Gastrocnemius medialis (tissue), 4 donors: ENCODE results near the gene ARG2. TPM values are rescaled to one million over a fixed set of nuclear protein-coding genes. Genes with fewer than 3 reads are reported as not detected.

ENCODE experiments used
- ATAC-seq, 2 donors: fragments of 150-250 bp; one replicate each; pipeline ENCODE4 v1.9.1; 2016
- DNase-seq, 2 donors: peaks; one replicate each; pipeline ENCODE4 v3.0.0-alpha.2; 2019
- H3K27ac ChIP-seq, 4 donors: fragments of 200-600 bp; sonication (generic); 1 replicate in 1 of 4; 2 replicates in 3 of 4; pipeline ENCODE4 v1.5.1; 2016 to 2018; ENCODE audit warnings: mild to moderate bottlenecking in 2 of 4, moderate library complexity in 1 of 4
- H3K27me3 ChIP-seq, 3 donors: fragments of 200-600 bp; sonication (generic) in 2 of 3; 1 replicate in 1 of 3; 2 replicates in 2 of 3; pipeline versions ENCODE4 v1.5.1 to v1.6.0; 2016 to 2019; ENCODE audit warnings: mild to moderate bottlenecking in 1 of 3, moderate library complexity in 1 of 3
- H3K36me3 ChIP-seq, 2 donors: fragments of 200-600 bp; sonication (generic) in 1 of 2; one replicate each; pipeline ENCODE4 v1.5.1; 2017 to 2018
- H3K4me1 ChIP-seq, 2 donors: fragments of 200-600 bp; sonication (generic) in 1 of 2; one replicate each; pipeline ENCODE4 v1.5.1; 2016 to 2017; ENCODE audit warnings: mild to moderate bottlenecking in 2 of 2
- H3K4me3 ChIP-seq, 4 donors: fragments of 200-600 bp; sonication (generic) in 3 of 4; 1 replicate in 1 of 4; 2 replicates in 3 of 4; pipeline ENCODE4 v1.5.1; 2016 to 2019; ENCODE audit warnings: mild to moderate bottlenecking in 2 of 4
- H3K9me3 ChIP-seq, 3 donors: fragments of 200-600 bp; sonication (generic) in 2 of 3; 1 replicate in 1 of 3; 2 replicates in 2 of 3; pipeline ENCODE4 v1.5.1; 2016 to 2019
- CTCF ChIP-seq, 5 experiments: fragments of 450-650 bp in 3 of 5; fragments of 200-600 bp in 2 of 5; sonication (generic) in 2 of 5; IDR thresholded peaks in 4 of 5; conservative IDR thresholded peaks in 1 of 5; 1 replicate in 4 of 5; 2 replicates in 1 of 5; pipeline ENCODE4 v1.5.1; 2016 to 2019; ENCODE audit warnings: antibody characterized with exemption in 5 of 5, mild to moderate bottlenecking in 3 of 5, moderate library complexity in 3 of 5
- POLR2A ChIP-seq, 2 donors: fragments of 450-650 bp; IDR thresholded peaks; one replicate each; pipeline ENCODE4 v1.6.1; 2017; ENCODE audit warnings: antibody characterized with exemption in 2 of 2, mild to moderate bottlenecking in 2 of 2, moderate library complexity in 2 of 2
- in situ Hi-C, 4 donors: fragments of 200-750 bp; cut with MboI; loops; one replicate each; pipeline versions ENCODE4 v1.15.0 to v1.8.0; 2017; ENCODE audit warnings: low sequenced_read_pairs in 4 of 4
- intact Hi-C: fragments of 100-400 bp; cut with DNase I; formaldehyde crosslinking; loops from one replicate; pipeline ENCODE4 v1.15.1; 2023; ENCODE audit warnings: low total_unique reads
- total RNA-seq, 4 donors: library from RNA; depleted of rRNA; stranded (reverse); fragments of >200 nt; gene quantifications; one replicate each; pipeline versions ENCODE4 v1.1.0 to v1.2.3, GENCODE V29; 2016

The ARG2 gene
- total RNA-seq, 4 donors from 2014 or later: 4.0 to 662 (median 152) TPM

GRCh38 chr14:67610491-67610890 lies 9.2 kb upstream of the ARG2 start:
- in situ Hi-C loops: loop anchor here in 3 of 4 donors (10.0 kb wide), 3 partner anchors 54 to 94 kb away; partner anchors contain the start of genes RDH12 (in 1 of the 3) and VTI1B (in 1 of the 3)
- H3K27me3 ChIP-seq: no peaks in the 10 kb centered on the region

DNA sequence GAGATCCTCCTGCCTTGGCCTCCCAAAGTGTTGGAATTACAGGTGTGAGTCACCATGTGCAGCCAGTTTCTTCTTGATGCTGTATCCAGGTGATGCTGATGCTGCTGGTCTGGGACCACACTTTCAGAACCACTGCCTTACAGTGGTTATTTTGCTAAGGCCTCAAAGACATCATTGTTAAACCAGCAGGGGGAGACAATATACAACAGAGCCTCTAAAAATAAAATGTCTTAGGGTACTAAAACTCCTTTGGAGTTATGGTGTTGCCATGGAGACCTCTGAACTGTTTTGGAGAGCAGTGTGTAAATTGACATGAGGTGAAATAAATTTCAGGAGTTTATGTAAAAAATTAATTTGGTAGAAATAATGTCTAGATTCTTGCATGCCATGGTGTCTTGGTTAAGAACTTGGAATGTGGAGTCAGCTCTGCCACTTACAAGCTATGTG lies 1.1 kb upstream of the ARG2 start:
- in situ Hi-C loops: loop anchor here (5.0 to 10.0 kb wide), 5 partner anchors 46 to 86 kb away; partner anchors contain the start of genes RDH12 (in 2 of the 4) and VTI1B (in 2 of the 4)
- H3K4me1 ChIP-seq: peaks cover 16 to 36% of the 10 kb centered on the region in 2 donors
- no peaks in the 10 kb centered on the region for H3K27me3 ChIP-seq
- H3K9me3 ChIP-seq: no peaks in the 10 kb centered on the region
- no peak overlapping the region for H3K4me3 ChIP-seq
- peaks cover 0 to 11% of the 10 kb centered on the region in 2 donors for H3K36me3 ChIP-seq
- ATAC-seq: peak in 1 of 2 donors; percentile 37
- no peak for DNase-seq
- intact Hi-C loops: loop anchor here (1.0 to 10.0 kb wide), 6 partner anchors 49 to 1534 kb away; partner anchors contain the start of genes DCAF5, RAD51B, VTI1B and ZFYVE26
- peak overlapping the region; percentile 81 to 97 (median 90) for H3K27ac ChIP-seq
- TF ChIP-seq CTCF (IDR thresholded peaks at IDR 0.05 in 4 of 5, conservative IDR thresholded peaks at IDR 0.05 in 1 of 5): peak; percentile 64 to 81 (median 76)
- TF ChIP-seq POLR2A (IDR thresholded peaks at IDR 0.05): no peak

More at GRCh38 chr14:67610491-67610890, 9.2 kb upstream of the ARG2 start:
- Histone ChIP-seq H3K36me3 (no peaks in the 10 kb centered on the region), H3K27ac (no peak overlapping the region), H3K4me3 (no peak overlapping the region), H3K9me3 (no peaks in the 10 kb centered on the region), H3K4me1 (no peaks in the 10 kb centered on the region)
- TF ChIP-seq POLR2A (IDR thresholded peaks at IDR 0.05): no peak
- no peak for TF ChIP-seq CTCF (IDR thresholded peaks at IDR 0.05 in 4 of 5, conservative IDR thresholded peaks at IDR 0.05 in 1 of 5)
- DNase-seq (no peak), ATAC-seq (no peak)
- intact Hi-C loops: loop anchor here (10.0 kb wide), 1 partner anchor 204 kb away; the partner anchor contains the start of genes RAD51B and ZFYVE26

DNA sequence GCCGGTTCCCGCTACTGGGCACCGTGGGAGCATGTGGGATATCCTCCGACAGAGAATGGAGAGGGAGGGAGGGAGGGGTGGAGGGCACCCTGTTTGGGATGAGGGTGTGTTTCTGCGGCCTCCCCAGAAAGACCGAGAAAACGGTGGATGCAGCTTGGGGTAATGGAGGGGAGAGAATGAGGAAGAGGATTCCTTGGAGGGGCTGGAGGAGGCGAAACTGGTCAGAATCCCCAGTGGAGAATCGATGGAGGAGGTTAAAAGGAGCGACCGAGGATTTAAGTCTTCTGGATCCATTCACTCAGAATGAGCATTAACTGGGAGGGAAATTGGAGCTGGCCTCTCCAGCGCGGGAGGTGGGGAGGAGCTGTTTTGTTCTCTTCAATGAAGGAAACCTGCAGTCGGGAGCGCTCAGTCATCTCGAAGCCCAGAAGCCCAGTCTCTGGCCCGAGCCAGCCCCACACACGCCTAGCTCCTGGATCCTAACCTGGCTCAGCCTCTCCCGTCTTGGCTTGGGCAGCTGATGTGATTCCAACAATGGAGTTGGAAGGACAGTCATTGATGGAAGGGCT lies 581 bp downstream of the ARG2 start:
- in situ Hi-C loops (no loop called here), intact Hi-C loops (loop anchor here (2.0 kb wide), 1 partner anchor 926 kb away; no protein-coding TSS in a partner anchor)
- Histone ChIP-seq H3K36me3 (peaks cover 0 to 17% of the 10 kb centered on the region in 2 donors), H3K9me3 (no peaks in the 10 kb centered on the region), H3K4me1 (peaks cover 21 to 40% of the 10 kb centered on the region in 2 donors), H3K27ac (peak overlapping the region; percentile 81 to 97 (median 90)), H3K27me3 (no peaks in the 10 kb centered on the region), H3K4me3 (peak overlapping the region; percentile 69 to 89 (median 78))
- ATAC-seq (peak; percentile 5 to 23), DNase-seq (peak; percentile 36 to 48)
- TF ChIP-seq POLR2A (IDR thresholded peaks at IDR 0.05) (no peak), CTCF (IDR thresholded peaks at IDR 0.05 in 4 of 5, conservative IDR thresholded peaks at IDR 0.05 in 1 of 5) (no peak)

DNA sequence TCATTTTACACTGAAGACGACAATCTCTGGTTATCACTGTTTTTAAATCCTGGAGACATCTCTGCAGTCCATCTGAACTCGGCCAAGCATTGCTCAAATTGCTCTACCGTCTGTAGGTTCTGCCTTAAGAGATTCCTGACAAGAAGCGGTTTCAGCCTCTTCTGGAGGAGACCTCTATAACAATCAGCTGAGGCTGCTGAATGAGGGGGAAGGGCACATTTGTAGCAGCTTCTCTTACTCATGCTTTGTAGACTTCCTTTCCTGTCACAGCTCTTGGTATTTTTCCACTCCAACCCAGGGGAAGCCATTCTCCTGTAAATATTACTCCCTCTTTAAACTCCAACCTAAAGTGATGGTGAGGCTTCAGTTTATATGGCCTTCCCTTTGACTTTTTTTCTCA lies 3.0 kb downstream of the ARG2 start:
- Histone ChIP-seq H3K27ac (peak overlapping the region; percentile 75 to 97 (median 90)), H3K4me3 (peak overlapping the region in 3 of 4 donors; percentile 4 to 89 (median 80)), H3K9me3 (no peaks in the 10 kb centered on the region), H3K27me3 (no peaks in the 10 kb centered on the region), H3K4me1 (peaks cover 21 to 40% of the 10 kb centered on the region in 2 donors), H3K36me3 (peaks cover 0 to 20% of the 10 kb centered on the region in 2 donors)
- DNase-seq: peak in 1 of 2 donors; percentile 54
- intact Hi-C loops: loop anchor here (1.0 to 2.0 kb wide), 2 partner anchors 14 to 22 kb away; no protein-coding TSS in a partner anchor
- peak; percentile 29 to 47 for ATAC-seq
- in situ Hi-C loops: no loop called here
- TF ChIP-seq POLR2A (IDR thresholded peaks at IDR 0.05) (peak in 1 of 2 donors; percentile 56), CTCF (IDR thresholded peaks at IDR 0.05 in 4 of 5, conservative IDR thresholded peaks at IDR 0.05 in 1 of 5) (no peak)
